Posterior vena cava (tissue), 2 donors: Measurements from ENCODE around the gene ERBB4. TPM values are rescaled to one million over a fixed set of nuclear protein-coding genes. Genes with fewer than 3 reads are reported as not detected.

Experiments
- DNase-seq: peaks from one replicate; pipeline ENCODE4 v3.0.0-alpha.2; 2020; ENCODE audit warnings: low spot score
- intact Hi-C, 2 donors: fragments of 100-400 bp; cut with DNase I; formaldehyde crosslinking; loops; one replicate each; pipeline versions ENCODE4 v1.14.1 to v1.14.2; 2022 to 2023
- total RNA-seq, 2 donors: library from RNA; stranded (reverse); fragmentation: NEBNext Ultra II Directional; extraction: Animal tissue kit (Norgen Biotek cat#: 25700); gene quantifications; one replicate each; pipeline ENCODE4 v1.2.1, GENCODE V29; 2021
- donor health status: DM: yes; HTN: yes; CAD: no.
- donor health status: DM: yes; HTN: yes; CAD: no.

ERBB4 gene
- total RNA-seq, 2 donors from 2014 or later = 3.2 to 7.6 TPM

GRCh38 chr2:211930331-211930730 lies 608.3 kb downstream of the ERBB4 start:
- intact Hi-C loops = no loop called here
- no peak for DNase-seq

- no peak for DNase-seq
- intact Hi-C loops = no loop called here
These were observed 610.4 kb downstream of the ERBB4 start for GRCh38 chr2:211928201-211928600.

DNA sequence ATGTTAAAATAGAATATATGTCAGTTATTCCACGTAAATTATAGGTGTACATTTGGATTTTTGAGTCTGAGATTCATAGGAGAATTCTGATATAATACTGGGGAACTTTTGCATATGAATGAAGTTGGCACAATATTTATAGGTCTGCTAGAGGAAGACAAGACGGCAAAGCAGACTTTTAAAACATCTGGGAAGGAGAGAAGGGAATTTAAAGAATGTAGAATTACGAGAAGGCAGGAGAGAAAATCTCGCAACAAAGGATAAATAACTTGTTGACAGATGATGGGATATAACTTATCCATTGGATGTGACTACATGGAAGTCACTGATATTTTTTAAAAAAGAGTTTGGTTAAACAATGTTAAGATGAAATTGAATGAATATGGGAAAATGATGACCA lies 615.6 kb downstream of the ERBB4 start:
- no peak for DNase-seq
- intact Hi-C loops = no loop called here

GRCh38 chr2:211903961-211904360 lies 634.6 kb downstream of the ERBB4 start:
- intact Hi-C loops = no loop called here
- no peak for DNase-seq

- no peak for DNase-seq
- intact Hi-C loops = no loop called here
These were observed 637.3 kb downstream of the ERBB4 start for GRCh38 chr2:211901226-211901846.

- intact Hi-C loops = no loop called here
- no peak for DNase-seq
These were observed 638.1 kb downstream of the ERBB4 start for GRCh38 chr2:211900518-211900917.

DNA sequence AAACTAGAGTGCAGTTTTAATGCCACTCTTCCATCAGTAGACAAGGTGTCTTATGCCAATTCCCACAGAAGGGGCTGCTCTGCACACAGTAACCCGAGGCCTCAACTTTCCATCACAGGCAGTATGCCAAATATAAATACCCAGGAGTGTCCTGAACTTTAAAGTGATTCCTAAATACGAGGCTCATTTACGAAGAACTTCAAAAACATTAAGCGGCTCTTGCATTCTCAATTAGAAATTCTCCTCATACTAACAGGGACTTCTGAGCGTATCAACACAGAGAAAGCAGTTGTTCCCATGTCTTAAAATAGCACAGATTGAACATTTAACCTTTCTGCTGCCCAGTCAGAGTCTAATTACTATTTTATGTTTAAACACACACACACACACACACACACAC lies 638.6 kb downstream of the ERBB4 start:
- intact Hi-C loops = no loop called here
- DNase-seq = no peak

DNA sequence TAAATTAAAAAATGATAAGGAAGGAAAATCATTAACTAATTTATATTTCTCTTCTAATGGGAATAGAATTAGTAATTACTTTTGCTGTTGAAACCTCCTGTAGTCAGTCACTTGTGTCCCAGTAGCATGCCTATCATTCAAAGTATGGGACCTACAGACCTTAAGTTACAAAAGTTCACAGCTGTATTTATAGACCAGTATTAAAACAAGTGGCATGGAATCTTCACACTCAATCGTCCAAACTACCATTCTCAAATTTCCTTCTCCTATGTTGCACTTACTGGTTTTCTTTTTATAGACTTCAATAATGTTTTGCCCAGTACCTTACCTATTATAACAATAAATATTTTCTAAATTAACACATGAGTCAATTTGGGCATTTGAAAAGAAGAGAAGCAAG lies 639.9 kb downstream of the ERBB4 start:
- intact Hi-C loops = no loop called here
- DNase-seq = no peak

DNA sequence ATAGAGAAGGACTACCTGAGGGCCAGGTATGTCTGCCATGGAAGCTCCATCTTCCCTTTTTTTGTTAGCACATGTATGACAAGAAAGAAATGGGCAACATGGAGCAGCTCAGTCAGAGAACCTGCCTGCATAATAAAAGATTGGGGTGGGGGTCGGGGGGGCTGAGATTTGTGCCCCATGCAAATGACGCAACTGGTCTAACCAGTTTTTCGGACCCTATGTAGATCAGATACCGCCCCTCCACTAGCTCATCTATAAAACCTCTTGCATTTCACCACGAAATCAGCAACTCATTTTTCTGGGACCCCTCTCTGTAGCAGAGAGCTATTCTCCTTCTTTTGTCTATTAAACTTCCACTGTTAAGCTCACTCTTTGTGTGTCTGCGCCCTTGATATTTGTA lies 657.2 kb downstream of the ERBB4 start:
- DNase-seq = no peak
- intact Hi-C loops = no loop called here

- intact Hi-C loops = no loop called here
- DNase-seq = no peak
These were observed 659.3 kb downstream of the ERBB4 start for GRCh38 chr2:211879323-211879722.

GRCh38 chr2:211877061-211877460 lies 661.5 kb downstream of the ERBB4 start:
- DNase-seq = no peak
- intact Hi-C loops = no loop called here

- DNase-seq = no peak
- intact Hi-C loops = no loop called here
These were observed 663.1 kb downstream of the ERBB4 start for GRCh38 chr2:211875488-211875887.

DNA sequence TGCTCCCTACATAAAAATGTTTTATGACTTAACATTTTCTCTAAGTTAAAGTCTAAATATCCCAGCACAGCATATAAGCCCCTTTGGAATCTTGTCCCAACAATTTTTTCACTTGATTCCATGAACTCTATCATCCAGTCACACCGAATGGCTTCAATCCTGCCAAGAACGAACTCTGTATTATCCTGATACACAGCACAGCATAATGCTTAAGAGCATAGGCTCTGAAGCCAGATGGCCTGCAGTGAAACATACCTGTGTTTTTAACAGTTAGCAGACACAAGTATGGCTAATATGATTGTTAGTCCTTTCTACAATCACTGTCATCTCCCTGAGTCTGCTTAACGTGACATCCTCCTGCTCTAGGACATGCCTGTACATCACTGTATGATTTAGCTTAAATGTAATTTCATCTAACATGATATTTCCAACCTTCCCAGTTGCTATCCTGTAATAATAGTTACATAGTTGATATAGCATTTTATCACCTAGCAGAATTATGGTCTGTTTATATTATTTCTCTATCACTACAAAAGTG lies 669.5 kb downstream of the ERBB4 start:
- intact Hi-C loops = no loop called here
- no peak for DNase-seq

- DNase-seq = no peak
- intact Hi-C loops = no loop called here
These were observed 670.7 kb downstream of the ERBB4 start for GRCh38 chr2:211867845-211868451.

GRCh38 chr2:211864328-211864727 lies 674.3 kb downstream of the ERBB4 start:
- intact Hi-C loops = no loop called here
- no peak for DNase-seq

DNA sequence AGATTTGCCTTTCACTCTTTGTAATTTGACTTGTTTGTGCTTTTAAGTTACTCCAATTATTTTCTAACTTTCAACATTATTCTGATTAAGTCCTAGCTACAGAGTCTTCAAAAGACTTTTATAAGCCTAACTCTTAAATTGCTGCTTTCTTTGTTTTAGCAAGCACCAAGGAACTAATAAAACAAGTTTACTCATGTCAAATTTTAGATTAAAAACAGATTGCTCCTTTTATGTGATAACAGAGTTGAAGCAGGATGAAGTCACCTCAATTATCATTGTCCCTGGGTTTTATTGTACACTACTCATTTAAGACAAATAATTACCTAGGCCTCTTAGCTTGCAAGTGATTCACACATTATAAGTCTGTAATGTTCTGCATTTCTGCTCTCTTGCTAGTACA lies 678.4 kb downstream of the ERBB4 start:
- no peak for DNase-seq
- intact Hi-C loops = no loop called here

DNA sequence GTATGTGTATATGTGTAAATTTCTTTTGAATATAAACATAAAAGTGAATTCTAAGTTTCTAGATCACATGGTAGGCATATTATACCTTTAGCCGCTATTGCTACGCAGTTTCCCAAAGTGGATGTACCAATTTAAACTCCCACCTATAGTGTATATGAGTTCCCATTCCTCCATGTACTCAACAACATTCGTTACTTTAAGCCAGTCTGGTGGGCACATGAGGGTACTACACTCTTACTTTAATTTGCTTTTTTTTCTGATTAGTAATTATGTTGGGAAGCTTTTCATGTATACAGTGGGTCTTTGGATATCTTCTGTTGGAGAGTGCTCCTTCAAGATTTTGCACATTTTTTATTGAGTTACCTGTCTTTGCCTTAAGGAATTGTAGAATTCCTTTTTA lies 683.8 kb downstream of the ERBB4 start:
- no peak for DNase-seq
- intact Hi-C loops = no loop called here

GRCh38 chr2:211846714-211847113 lies 691.9 kb downstream of the ERBB4 start:
- no peak for DNase-seq
- intact Hi-C loops = loop anchor here in 1 of 2 donors (5.0 kb wide), 1 partner anchor 471 kb away; no protein-coding TSS in a partner anchor

GRCh38 chr2:211846036-211846400 lies 692.6 kb downstream of the ERBB4 start:
- no peak for DNase-seq
- intact Hi-C loops = loop anchor here in 1 of 2 donors (5.0 kb wide), 1 partner anchor 471 kb away; no protein-coding TSS in a partner anchor

- DNase-seq = no peak
- intact Hi-C loops = loop anchor here in 1 of 2 donors (5.0 kb wide), 1 partner anchor 472 kb away; no protein-coding TSS in a partner anchor
These were observed 693.1 kb downstream of the ERBB4 start for GRCh38 chr2:211845338-211846035.
